HG02623 (cell line): Measurements from ENCODE around the gene UCP2.

ENCODE experiments used
- ATAC-seq: cut with Tn5 transposase; IDR thresholded peaks from one replicate; pipeline ENCODE4 v1.9.1; 2021; ENCODE audit warnings: moderate library complexity; ENCODE audit not compliant: unreplicated experiment

UCP2 gene

GRCh38 chr11:73982595-73982989 is at the start of gene UCP2:
Gene UCP2, minus strand, starts transcription at chr11:73982843. Its CDS starts 4,465 bp downstream, at chr11:73978378.
- ATAC-seq: peak; percentile 47

GRCh38 chr11:74030723-74031676 is 48.4 kb upstream of the UCP2 start:
- no peak for ATAC-seq

- no peak for ATAC-seq
Observed at GRCh38 chr11:74025467-74026166, 43.0 kb upstream of the UCP2 start.

GRCh38 chr11:74024261-74025029 is 41.8 kb upstream of the UCP2 start:
- no peak for ATAC-seq

- no peak for ATAC-seq
Observed at GRCh38 chr11:74023276-74023675, 40.6 kb upstream of the UCP2 start.

- ATAC-seq: no peak
Observed at GRCh38 chr11:74022546-74022945, 39.9 kb upstream of the UCP2 start.

GRCh38 chr11:74021998-74022397 is 39.4 kb upstream of the UCP2 start:
- ATAC-seq: no peak

GRCh38 chr11:74020539-74020938 is 37.9 kb upstream of the UCP2 start:
- ATAC-seq: peak; percentile 62

- peak; percentile 43 for ATAC-seq
Observed at GRCh38 chr11:74019860-74020259, 37.2 kb upstream of the UCP2 start.

GRCh38 chr11:74019104-74019738 is 36.6 kb upstream of the UCP2 start:
- no peak for ATAC-seq

- no peak for ATAC-seq
Observed at GRCh38 chr11:74018331-74019005, 35.8 kb upstream of the UCP2 start.

- no peak for ATAC-seq
Observed at GRCh38 chr11:74017631-74018030, 35.0 kb upstream of the UCP2 start.

- no peak for ATAC-seq
Observed at GRCh38 chr11:74015919-74016684, 33.5 kb upstream of the UCP2 start.

- no peak for ATAC-seq
Observed at GRCh38 chr11:74014880-74015279, 32.2 kb upstream of the UCP2 start.

GRCh38 chr11:74013141-74013540 is 30.5 kb upstream of the UCP2 start:
- ATAC-seq: no peak

GRCh38 chr11:74012074-74012809 is 29.6 kb upstream of the UCP2 start:
- ATAC-seq: no peak

- no peak for ATAC-seq
Observed at GRCh38 chr11:74011360-74012073, 28.9 kb upstream of the UCP2 start.
